IMR-90 (cell line): ENCODE results near the gene HAX1. TPM values are rescaled to one million over a fixed set of nuclear protein-coding genes. Genes with fewer than 3 reads are reported as not detected.

Experiments
- BHLHE40 ChIP-seq: fragments of 150-350 bp; IDR thresholded peaks from 2 replicates; pipeline ENCODE4 v1.6.1; 2016; ENCODE audit warnings: mild to moderate bottlenecking, low read depth, low read length
- NFE2L2 ChIP-seq: fragments of 150-350 bp; IDR thresholded peaks from 2 replicates; pipeline ENCODE4 v1.6.1; 2016; ENCODE audit warnings: low read depth, mild to moderate bottlenecking, low read length
- microRNA-seq, 2 experiments: library from miRNA; stranded (forward) in 1 of 2; unstranded in 1 of 2; fragments of 10-50 nt in 1 of 2; fragments of <30 nt in 1 of 2; gene quantifications in 1 of 2; microRNA quantifications in 1 of 2; one replicate each; pipeline versions ENCODE3 to v1.1.0; 2013 to 2020; ENCODE audit not compliant: insufficient read depth in 1 of 2, insufficient read length in 1 of 2, unreplicated experiment in 1 of 2
- polyA plus RNA-seq, 3 experiments: library from polyadenylated mRNA; depleted of rRNA; stranded (reverse); fragments of >200 nt; gene quantifications; 2 replicates each; pipeline ENCODE4 v1.2.3, GENCODE V29; 2012; ENCODE audit warnings: low replicate concordance in 1 of 3
- small RNA-seq, 5 experiments: library from RNA; depleted of rRNA; stranded (forward); fragments of <200 nt; gene quantifications; one replicate each; pipeline ENCODE3, GENCODE V24; 2012
- total RNA-seq: library from RNA; depleted of rRNA; stranded (reverse); fragments of >200 nt; gene quantifications from 2 replicates; pipeline ENCODE4 v1.2.3, GENCODE V29; 2012; rRNA removed
- TF ChIP-seq, protein P1 (sequence below): fragments of 150-350 bp; IDR thresholded peaks from 2 replicates; pipeline ENCODE4 v1.6.1; 2016; ENCODE audit warnings: low read depth, mild to moderate bottlenecking, low read length, moderate library complexity, borderline replicate concordance

The HAX1 gene
- total and polyA plus RNA-seq, 2 of the 4 experiments (the other 2 are of a cell fraction) = 117 to 146 TPM

DNA sequence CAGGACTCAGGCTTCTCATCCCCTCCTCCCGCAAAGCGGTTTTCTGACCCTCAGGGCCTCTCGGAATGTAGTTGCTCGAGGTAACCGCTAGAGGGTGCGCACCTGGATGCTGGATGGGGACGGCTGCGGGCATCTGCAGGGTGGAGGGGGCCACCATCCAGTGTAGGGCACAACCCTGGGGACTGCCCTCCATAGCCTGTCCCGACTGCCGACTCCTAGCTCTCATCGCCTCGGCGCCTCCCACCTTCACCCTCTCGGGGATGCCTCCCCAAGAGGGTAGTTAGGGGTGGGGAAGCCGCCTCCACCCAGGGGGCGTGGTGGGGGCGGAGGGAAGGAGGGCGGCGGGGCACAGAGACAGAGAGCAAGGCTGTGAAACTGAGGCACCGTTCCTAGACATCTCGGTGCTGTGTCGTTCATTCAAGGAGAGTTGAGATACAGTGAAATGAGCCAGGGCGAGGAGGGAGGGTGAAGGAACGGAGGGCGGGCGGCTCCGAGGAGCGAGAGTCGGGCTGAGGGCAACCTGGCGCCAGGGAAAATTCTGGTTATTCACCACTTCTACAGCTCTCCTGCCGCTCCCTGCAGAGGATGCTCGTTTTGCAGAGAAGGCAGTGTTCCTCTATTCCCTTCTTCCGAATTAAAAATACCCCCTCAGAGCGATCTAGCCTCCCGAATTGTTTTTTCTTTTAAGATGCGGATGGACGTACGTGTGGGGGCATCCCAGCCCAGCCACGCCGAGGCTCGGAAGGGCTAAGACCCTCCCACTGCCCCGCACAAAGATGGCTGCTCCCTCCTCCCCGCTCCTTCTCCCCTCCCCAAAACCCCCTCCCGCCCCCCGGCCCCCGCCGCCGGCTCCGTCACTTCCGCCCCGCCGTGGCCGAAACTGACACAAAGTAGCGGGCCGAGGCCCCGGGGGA, 52.5 kb downstream of the HAX1 start, which contains the start of gene ATP8B2 (continued):
- TF ChIP-seq, protein P1, sequence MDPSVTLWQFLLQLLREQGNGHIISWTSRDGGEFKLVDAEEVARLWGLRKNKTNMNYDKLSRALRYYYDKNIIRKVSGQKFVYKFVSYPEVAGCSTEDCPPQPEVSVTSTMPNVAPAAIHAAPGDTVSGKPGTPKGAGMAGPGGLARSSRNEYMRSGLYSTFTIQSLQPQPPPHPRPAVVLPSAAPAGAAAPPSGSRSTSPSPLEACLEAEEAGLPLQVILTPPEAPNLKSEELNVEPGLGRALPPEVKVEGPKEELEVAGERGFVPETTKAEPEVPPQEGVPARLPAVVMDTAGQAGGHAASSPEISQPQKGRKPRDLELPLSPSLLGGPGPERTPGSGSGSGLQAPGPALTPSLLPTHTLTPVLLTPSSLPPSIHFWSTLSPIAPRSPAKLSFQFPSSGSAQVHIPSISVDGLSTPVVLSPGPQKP = no peak
- TF ChIP-seq BHLHE40 (no peak), NFE2L2 (no peak)

Small RNA genes within 50 kb of the gene (microRNA-seq; reads per million reads assigned to microRNA genes)
- gene RF00273 (ENCODE audit: insufficient read depth, insufficient read length) (not detected), gene RNU6-121P (ENCODE audit: insufficient read depth, insufficient read length) (not detected), gene RNU6-239P (ENCODE audit: insufficient read depth, insufficient read length) (not detected), gene SNORA58B (ENCODE audit: insufficient read depth, insufficient read length) (not detected)

Small RNA genes within 50 kb of the gene (small RNA-seq; reads per million reads assigned to genes)
- gene RF00273 = 0 to 0.08 (median 0) reads per million in 5 experiments
- 0 reads per million in 5 experiments for gene RNU6-121P
- gene RNU6-239P = 0 reads per million in 5 experiments
- gene SNORA58B = 0 reads per million in 5 experiments

Other genes with a start within 250 kb of the HAX1 start
- under 0.01 TPM in 2 replicates for gene NUP210L, start 117.6 kb upstream of the HAX1 start, total RNA-seq
- gene NUP210L, start 117.6 kb upstream of the HAX1 start, polyA plus RNA-seq (2012; rRNA removed) = 0.02 TPM in 1 of 2 replicates, not detected in the other
- gene TPM3, start 80.5 kb upstream of the HAX1 start, total RNA-seq = 530 and 974 TPM in 2 replicates
- gene TPM3, start 80.5 kb upstream of the HAX1 start, polyA plus RNA-seq (2012; rRNA removed) = 409 and 438 TPM in 2 replicates
- gene CFAP141, start 66.3 kb upstream of the HAX1 start, total RNA-seq = not detected in 2 replicates
- not detected in 2 replicates for gene CFAP141, start 66.3 kb upstream of the HAX1 start, polyA plus RNA-seq (2012; rRNA removed)
- gene UBAP2L, start 51.7 kb upstream of the HAX1 start, total RNA-seq = 57.5 and 77.2 TPM in 2 replicates
- gene UBAP2L, start 51.7 kb upstream of the HAX1 start, polyA plus RNA-seq (2012; rRNA removed) = 149 and 156 TPM in 2 replicates
- gene AQP10, start 48.5 kb downstream of the HAX1 start, total RNA-seq = not detected in 2 replicates
- gene AQP10, start 48.5 kb downstream of the HAX1 start, polyA plus RNA-seq (2012; rRNA removed) = not detected in 2 replicates
- gene ATP8B2, start 52.9 kb downstream of the HAX1 start, total RNA-seq = 91.0 and 91.9 TPM in 2 replicates
- 79.4 and 86.1 TPM in 2 replicates for gene ATP8B2, start 52.9 kb downstream of the HAX1 start, polyA plus RNA-seq (2012; rRNA removed)
- gene IL6R, start 132.7 kb downstream of the HAX1 start, total RNA-seq = 6.1 and 9.5 TPM in 2 replicates
- 4.7 and 5.3 TPM in 2 replicates for gene IL6R, start 132.7 kb downstream of the HAX1 start, polyA plus RNA-seq (2012; rRNA removed)
- gene TDRD10, start 229.6 kb downstream of the HAX1 start, total RNA-seq = not detected in 2 replicates
- not detected in 2 replicates for gene TDRD10, start 229.6 kb downstream of the HAX1 start, polyA plus RNA-seq (2012; rRNA removed)
- gene SHE, start 229.8 kb downstream of the HAX1 start, total RNA-seq = not detected in 2 replicates
- gene SHE, start 229.8 kb downstream of the HAX1 start, polyA plus RNA-seq (2012; rRNA removed) = not detected in 2 replicates